Kidney epithelial cell (primary cell): ENCODE results near the gene GUK1. TPM values are rescaled to one million over a fixed set of nuclear protein-coding genes. Genes with fewer than 3 reads are reported as not detected.

Source experiments
- DNase-seq: peaks from one replicate; pipeline ENCODE4 v3.0.0-alpha.2; 2010; ENCODE audit warnings: low read depth
- H3K27me3 ChIP-seq: 2 replicates; pipeline ENCODE4 v1.6.0; 2011; ENCODE audit warnings: low read length; ENCODE audit not compliant: control insufficient read depth, insufficient read depth
- H3K36me3 ChIP-seq: 2 replicates; pipeline ENCODE4 v1.5.1; 2011; ENCODE audit warnings: low read length; ENCODE audit not compliant: control insufficient read depth, insufficient read depth
- H3K4me3 ChIP-seq: 2 replicates; pipeline ENCODE4 v1.5.1; 2011; ENCODE audit warnings: low read depth, mild to moderate bottlenecking, control low read depth, low read length
- total RNA-seq: library from RNA; depleted of rRNA; stranded (reverse); fragments of >200 nt; gene quantifications from 2 replicates; pipeline ENCODE4 v1.2.3, GENCODE V29; 2015
- TF ChIP-seq, protein P1 (sequence below): IDR thresholded peaks from 2 replicates; pipeline ENCODE4 v1.5.1; 2011; ENCODE audit warnings: mild to moderate bottlenecking, moderate library complexity, low read length, control low read depth, inconsistent platforms; ENCODE audit not compliant: insufficient read depth, poor library complexity, severe bottlenecking

Gene GUK1
- total RNA-seq, 1 donor from 2014 or later, result 302 TPM

DNA sequence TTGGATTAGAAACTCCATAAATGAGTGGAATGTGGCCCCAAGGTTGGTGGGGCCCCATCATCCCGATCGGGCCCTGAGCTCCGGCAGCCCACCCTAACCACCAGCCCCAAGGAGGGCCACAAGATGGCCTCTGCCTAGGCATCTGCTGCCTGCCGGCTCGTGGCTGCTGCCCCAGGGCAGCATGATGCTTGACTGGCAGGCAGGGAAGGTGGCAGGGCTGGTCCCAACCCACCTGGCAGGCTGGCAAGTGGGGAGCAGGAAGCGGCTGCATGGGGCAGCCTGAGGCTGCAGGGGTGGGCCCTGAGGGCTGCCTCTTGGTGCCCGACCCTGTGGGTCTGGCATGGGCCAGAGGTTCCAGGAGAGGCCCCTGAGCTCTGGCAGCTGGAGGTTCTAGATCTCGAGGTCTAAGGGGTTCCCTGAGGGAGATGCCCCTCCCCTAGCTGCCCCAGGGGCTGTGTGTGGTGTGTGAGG lies 8.9 kb downstream of the GUK1 start:
- TF ChIP-seq, protein P1, sequence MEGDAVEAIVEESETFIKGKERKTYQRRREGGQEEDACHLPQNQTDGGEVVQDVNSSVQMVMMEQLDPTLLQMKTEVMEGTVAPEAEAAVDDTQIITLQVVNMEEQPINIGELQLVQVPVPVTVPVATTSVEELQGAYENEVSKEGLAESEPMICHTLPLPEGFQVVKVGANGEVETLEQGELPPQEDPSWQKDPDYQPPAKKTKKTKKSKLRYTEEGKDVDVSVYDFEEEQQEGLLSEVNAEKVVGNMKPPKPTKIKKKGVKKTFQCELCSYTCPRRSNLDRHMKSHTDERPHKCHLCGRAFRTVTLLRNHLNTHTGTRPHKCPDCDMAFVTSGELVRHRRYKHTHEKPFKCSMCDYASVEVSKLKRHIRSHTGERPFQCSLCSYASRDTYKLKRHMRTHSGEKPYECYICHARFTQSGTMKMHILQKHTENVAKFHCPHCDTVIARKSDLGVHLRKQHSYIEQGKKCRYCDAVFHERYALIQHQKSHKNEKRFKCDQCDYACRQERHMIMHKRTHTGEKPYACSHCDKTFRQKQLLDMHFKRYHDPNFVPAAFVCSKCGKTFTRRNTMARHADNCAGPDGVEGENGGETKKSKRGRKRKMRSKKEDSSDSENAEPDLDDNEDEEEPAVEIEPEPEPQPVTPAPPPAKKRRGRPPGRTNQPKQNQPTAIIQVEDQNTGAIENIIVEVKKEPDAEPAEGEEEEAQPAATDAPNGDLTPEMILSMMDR, result no peak
- Histone ChIP-seq H3K27me3 (no peaks in the 10 kb centered on the region), H3K4me3 (no peak overlapping the region), H3K36me3 (peaks cover 2% of the 10 kb centered on the region)
- no peak for DNase-seq

DNA sequence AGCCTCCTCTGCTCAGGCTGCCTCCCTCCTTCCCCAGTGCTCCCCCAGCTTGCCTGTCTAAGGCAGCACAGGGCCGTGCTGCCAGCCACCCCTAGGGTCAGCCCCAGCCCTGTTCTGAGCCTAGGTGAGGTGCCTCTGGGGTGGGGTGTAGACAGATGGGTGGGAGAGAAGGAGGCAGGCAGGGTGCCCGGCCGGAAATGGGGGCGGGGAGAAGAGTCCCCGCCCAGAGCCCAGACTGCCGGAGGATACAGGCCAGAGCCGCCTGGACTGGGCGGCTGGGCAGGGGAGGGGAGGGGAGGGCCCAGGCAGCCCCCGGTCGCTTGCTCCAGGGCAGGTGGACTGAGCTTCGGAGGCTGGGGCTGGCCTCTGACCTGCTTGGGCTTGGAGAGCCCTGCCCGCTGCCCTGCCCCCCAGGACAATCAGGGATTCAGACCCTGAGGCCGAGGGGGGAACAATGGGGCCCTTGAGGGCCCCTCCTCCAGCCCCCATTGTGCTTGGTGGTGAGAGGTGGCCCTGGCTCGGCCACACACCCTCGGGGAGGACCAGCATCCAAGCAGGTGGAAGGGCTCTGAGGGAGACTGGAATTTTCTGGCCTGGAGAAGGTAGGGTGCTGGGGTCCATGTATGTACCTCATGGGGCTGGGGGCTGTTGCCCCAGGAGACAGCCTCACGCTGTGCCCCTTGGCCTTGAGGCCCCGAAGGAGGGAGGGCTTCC lies 9.5 kb downstream of the GUK1 start, which contains the start of gene GJC2:
Gene GJC2 (plus strand): TSS at position 525 of the 714 bp plus-strand sequence. CDS start 7,829 bp downstream, outside the sequence.
- Histone ChIP-seq H3K27me3 (no peaks in the 10 kb centered on the region), H3K4me3 (no peak within 1 kb of the TSS), H3K36me3 (peaks cover 2% of the 10 kb centered on the region)
- TF ChIP-seq, protein P1, result no peak
- DNase-seq, result no peak

DNA sequence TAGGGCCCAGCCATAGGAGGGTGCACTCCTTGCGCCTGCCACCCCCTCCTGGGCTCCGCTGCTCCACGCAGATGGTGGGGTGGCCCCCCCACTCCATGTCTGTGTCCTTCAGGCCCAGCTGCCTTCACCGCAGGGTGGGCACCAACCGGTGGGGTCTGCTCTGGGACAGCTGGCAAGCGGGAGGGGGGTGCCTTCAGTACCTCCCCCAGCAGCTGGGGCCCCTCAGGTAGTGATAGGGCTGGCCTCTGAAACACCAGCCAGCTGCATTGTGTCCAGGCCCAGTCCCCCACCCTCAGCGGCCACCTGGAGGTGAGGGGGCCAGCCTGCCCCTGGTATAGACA lies 10.0 kb downstream of the GUK1 start:
- Histone ChIP-seq H3K36me3 (peaks cover 2% of the 10 kb centered on the region), H3K27me3 (no peaks in the 10 kb centered on the region), H3K4me3 (no peak overlapping the region)
- TF ChIP-seq, protein P1, result no peak
- no peak for DNase-seq

DNA sequence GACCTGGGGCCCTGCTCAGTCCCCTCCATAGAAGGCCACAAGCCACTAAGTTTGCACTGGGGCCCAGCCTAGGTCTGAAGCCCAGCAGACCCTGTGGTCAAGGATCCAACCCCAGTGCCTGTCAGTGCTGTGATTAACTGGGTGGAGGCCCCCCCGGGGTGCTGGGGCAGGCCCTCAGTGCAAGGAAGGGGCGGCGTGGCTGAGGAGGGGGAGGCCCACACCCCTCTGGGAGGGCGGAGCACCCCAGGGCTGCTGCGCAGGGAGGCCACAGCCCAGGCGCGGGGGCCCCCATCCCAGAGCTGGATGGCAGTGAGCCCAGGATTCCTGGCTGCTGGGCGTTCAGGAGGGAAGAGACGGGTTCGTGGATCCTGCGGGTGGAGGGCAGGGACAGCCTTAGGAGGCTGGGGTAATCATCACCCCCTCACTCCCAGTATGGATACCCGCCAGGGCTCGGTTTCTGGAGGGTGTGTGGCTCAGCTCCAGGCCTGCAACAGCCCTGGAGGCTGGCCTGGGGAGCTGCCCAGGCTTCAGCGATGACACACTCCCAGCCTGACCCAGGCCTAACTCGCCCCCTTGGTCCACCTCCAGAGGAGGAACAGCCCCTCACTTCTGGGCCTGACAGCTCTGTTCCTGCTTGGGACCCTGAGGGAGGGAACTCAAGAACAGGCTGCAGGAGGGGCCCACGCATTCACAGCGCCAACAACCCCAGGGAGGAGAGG lies 10.5 kb downstream of the GUK1 start:
- no peaks in the 10 kb centered on the region for H3K27me3 ChIP-seq
- no peak for DNase-seq
- no peak overlapping the region for H3K4me3 ChIP-seq
- TF ChIP-seq, protein P1, result no peak
- peaks cover 1% of the 10 kb centered on the region for H3K36me3 ChIP-seq

DNA sequence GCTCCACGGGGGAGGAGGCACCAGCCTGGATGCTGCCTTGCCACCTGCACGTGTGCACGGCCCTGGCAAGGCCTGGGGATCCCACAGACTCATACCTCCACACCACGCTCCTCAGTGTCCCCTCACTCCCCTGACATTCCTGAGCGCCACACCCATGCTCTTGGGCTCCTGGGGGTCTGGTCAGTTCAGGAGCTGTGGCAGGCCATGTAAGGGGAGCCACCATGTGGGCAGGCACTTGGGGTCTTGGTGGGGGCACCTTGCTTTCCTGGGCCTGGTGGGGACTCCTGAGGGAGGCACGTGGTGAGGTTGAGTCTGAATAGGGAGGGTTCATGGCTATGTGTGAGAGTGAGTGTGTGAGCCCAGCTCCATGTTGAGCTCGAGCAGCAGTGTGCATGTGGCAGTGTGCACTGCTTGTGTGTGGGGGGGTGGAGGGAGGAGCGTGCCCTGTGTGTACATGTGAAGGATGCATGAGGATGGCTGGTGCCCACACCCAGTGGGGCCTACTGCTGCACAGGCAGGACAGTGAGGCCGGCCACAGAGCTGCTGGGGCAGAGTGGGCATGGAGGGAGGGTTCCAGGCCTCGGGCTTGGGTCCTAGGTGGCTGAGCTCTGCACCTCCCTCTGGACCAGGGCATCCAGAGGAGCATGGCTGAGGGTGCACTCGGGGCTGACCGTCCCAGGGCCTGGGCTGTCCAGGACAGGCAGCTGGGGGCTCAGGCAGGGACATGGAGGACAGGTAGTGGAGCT lies 11.3 kb downstream of the GUK1 start:
- DNase-seq, result no peak
- Histone ChIP-seq H3K4me3 (no peak overlapping the region), H3K36me3 (peaks cover under 1% of the 10 kb centered on the region), H3K27me3 (no peaks in the 10 kb centered on the region)
- TF ChIP-seq, protein P1, result no peak
